Hematopoietic multipotent progenitor cell (in vitro differentiated cells): ENCODE data around the gene CLCNKA. TPM values are rescaled to one million over a fixed set of nuclear protein-coding genes. Genes with fewer than 3 reads are reported as not detected.
"Not testable (repeated sequence)": the region's sequence is repeated elsewhere in the genome, so short reads cannot be mapped to it uniquely, and the experiment has no call there.

ENCODE experiments used
- DNase-seq, 3 donors: peaks; one replicate each; pipeline ENCODE4 v3.0.0-alpha.2; 2011 to 2015; ENCODE audit warnings: low read depth in 2 of 3, low spot score in 2 of 3
- total RNA-seq: library from RNA; depleted of rRNA; stranded (reverse); fragments of >200 nt; gene quantifications from one replicate; pipeline ENCODE4 v1.2.3, GENCODE V29; 2012

Gene CLCNKA
- total RNA-seq, 1 donor: not detected

GRCh38 chr1:15997076-15997585 is 24.7 kb upstream of the CLCNKA start:
- no peak for DNase-seq

- DNase-seq: no peak
Observed at GRCh38 chr1:15997637-15998280, 24.1 kb upstream of the CLCNKA start.

DNA sequence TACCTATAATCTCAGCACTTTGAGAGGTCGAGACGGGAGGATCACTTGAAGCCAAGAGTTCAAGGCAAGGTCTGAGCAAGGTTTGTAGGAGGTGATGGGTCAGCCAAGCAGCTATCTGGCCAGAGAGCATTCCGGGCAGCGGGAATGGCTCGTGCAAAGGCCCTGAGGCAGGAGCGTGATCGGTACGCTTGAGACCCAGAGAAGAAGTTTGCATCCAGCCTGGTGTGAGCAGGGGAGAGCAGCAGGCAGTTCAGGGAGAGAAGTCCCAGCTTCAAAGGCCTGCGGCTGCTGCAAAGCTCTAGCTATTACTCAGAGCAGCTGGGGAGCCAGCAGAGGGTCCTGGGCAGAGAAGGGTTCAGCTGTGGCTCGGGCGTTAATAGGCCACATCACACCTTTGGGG is 22.9 kb upstream of the CLCNKA start:
- no peak for DNase-seq

- not testable (repeated sequence) for DNase-seq
Observed at GRCh38 chr1:16001274-16001673, 20.6 kb upstream of the CLCNKA start.

GRCh38 chr1:16005597-16005996 is 16.2 kb upstream of the CLCNKA start:
- no peak for DNase-seq

GRCh38 chr1:16006010-16006409 is 15.8 kb upstream of the CLCNKA start:
- DNase-seq: no peak

DNA sequence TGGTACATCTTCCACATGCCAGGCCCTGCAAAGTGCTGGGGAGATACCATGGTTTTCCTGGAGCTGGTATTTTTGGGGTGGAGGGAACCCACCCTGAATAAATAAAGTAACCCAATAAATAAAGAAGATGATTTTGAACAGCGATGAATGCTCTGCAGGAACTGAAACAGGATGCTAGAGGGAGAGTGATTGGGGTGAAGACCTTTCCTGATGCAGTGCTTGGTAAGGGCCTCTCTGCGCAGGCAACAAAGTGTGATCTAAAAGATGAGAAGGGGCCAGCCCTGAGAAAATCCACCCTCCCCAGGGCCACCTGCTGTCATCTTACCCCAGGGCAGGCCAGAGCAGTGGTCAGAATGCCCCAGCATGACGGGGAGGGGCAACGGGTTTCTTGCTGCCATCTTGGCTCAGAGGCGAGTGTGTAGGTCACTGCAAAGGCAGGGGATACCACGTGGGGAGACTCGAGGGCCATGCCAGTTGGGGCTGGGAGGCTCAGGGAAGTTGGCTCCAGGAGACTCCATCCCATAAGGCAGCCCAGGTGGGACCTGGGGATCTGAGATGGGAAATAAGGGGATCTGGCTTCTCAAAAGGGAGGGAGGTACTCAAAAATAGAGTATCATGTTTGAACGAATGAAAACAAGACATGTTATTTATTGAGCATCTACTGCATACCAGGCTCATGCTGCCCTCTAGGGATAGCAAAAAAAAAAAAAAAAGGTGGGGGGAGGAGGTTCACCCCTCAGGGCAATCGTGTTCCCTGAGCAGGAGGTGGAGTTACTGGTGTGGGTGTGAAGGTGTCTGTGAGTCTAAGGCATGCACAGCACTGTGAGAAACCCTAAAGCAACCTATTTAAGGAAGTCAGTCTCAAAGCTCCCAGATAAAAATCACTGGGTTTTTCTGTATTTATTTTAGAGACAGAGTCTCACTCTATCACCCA is 15.0 kb upstream of the CLCNKA start:
- DNase-seq: peak in 1 of 3 donors; percentile 30

- DNase-seq: no peak
Observed at GRCh38 chr1:16007671-16008341, 14.0 kb upstream of the CLCNKA start.

DNA sequence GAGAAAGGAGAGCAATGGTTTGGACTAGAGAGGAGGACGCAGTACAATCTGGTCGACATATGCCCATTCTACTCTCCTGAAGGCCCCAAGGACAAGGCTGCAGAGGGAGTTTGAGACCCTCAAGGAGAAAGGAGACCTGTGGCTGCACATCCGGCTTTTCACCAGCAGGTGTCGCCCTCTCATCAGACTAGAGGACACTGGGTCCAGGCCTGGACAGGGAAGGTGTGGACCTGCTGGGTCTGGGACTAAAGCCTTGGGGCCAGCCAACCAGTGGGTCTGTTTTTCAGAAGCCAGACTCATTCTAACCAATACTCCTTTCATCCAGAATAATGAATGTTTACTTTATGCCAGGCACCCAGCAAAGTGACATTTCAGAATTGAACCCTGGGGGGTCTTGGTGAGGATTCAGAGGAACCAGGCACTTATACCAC is 12.8 kb upstream of the CLCNKA start:
- DNase-seq: peak; percentile 41 to 79 (median 66)

DNA sequence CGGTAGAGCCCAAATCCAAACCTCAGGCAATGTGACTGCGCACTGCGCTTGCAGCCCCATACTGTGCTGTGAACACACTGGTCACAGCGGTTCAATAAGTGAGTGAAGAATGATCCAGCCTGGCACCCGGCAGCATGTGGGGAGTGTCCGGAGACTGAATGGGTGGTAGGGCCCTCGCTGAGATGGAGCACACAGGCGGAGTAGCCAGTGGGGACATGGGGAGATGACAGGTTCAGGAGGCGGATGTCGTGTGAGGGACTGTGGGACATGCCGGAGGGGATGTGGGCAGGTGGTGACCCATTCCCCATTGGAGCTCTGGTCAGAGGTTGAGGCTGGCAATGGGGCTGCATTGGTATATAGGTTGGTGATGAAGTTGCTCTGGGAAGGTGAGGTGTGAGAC is 12.2 kb upstream of the CLCNKA start:
- no peak for DNase-seq

- no peak for DNase-seq
Observed at GRCh38 chr1:16010837-16011236, 11.0 kb upstream of the CLCNKA start.

DNA sequence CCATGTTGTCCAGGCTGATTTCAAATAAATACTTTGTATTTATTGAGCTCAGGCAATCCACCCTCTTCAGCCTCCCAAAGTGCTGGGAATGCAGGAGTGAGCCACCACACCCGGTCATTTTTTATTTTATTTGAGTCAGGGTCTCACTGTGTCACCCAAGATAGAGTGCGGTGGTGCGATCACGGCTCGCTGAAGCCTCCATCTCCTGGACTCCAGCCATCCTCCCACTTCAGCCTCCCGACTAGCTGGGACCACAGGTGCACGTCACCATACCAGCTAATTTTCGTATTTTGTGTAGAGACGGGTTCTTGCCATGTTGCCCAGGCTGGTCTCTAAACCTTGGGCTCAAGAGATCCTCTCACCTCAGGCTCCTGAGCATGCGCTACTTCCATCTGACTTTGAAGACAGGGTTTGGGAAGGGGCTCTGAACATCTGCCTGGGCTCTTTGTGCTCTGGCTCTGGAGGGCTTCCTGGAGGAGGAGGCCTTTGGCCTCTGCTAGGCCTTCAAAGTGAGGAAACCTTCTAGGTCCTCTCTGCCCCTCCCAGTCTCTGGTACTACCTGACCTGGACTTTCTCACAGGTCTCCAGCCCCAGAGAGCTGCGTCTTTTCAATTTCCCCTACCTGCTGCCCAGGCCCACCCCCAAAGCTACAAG is 9.8 kb upstream of the CLCNKA start:
- DNase-seq: no peak

- DNase-seq: peak in 2 of 3 donors; percentile 59 to 71
Observed at GRCh38 chr1:16012590-16013219, 9.1 kb upstream of the CLCNKA start.

DNA sequence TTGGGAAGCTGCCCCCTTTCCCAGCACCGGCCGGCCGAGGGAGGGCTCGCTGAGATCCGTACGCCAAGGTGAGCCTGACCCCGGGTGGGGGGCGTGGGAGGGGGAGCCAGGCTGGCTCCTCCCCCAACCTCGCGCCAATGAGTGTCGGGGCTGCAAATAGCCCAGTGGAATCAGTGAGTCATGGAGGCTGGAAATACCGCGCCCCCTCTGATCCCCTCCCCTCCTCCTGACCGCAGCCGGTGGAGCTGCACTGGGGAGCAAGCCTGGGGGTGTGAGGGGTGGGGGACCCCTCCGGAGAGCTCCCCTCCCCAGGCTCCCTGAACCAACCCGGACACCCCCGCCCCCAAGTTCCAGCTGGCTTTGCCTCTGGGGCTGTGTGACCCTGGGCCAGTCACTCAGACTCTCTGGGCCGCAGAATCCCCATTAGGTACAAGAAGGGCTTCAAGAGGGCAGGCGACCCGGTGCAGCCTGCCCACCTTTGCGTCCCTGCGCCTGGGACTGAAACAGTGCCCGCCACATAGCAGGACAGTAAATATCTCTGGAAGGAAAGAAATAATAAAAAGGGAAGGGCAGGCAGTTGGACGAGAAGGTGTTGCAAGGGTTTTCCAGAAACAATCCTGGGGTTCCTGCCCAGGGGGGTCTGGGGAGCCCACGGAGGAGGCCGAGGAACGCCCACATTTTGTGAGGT is 8.5 kb upstream of the CLCNKA start:
- DNase-seq: peak in 2 of 3 donors; percentile 87

- no peak for DNase-seq
Observed at GRCh38 chr1:16013908-16014258, 8.0 kb upstream of the CLCNKA start.

DNA sequence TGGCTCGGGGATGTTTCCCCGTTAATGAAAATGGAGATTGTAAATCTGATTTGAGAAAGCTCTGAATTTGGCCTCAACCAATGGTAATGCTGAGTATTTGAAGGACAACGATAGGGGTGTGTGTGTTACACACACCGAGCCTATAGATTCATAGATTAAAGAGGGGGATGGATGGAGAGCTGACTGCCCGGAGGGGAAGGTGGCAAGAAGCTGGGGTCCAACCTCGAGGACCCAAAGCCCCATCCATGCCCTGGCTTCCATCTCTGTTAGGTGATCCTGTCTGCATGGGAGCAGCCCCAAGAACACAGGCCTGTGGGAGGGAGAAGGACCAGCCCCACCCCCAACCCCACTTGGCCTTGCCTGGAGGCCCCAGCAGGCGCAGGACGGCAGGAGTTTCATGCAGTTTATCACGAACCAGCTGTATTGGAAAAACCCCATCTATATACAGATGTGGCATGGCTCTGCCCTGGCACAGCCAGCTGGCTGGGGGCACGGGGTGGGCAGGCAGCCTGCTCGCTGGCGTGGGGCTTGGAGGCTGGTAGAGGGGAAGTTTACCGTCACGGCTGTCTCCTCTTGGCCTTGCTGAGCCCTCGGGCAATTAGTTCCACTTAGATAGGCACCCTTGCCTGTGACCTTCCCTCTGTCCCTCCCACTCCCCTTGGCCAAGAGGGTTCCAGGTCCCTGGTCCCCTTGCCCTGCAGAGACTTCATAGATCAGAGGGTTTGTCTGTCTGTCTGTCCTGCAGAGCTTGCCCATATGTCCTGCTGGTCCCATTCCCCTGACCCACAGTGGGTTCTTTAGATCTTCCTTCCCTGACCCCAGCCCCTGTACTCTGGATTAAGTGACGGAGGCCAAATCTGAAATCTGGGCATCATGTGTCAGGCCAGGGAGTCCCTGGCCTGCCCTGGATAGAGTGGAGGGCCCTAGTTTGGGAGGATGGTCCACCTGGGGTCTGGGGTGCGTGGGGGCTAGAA is 7.0 kb upstream of the CLCNKA start:
- DNase-seq: peak in 1 of 3 donors; percentile 43

DNA sequence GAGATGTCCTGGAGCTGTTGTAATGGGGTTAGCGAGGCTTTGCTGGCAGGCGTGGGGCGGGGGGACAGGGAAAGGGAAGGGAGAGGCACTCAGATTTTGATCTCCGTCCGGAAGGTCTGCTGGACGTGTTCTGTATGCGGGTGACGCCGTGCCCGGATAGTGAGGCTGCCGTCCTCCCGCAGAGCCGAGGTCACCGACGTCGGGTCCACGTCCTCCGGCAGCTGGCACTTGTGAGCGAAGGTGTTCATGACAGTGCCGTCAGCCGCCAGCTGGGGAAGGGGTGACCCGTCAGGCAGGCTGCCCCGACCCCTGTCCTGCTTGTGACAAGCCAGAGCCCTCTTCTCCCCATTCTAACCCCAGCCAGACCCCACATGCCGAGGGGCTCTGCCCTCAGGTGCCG is 6.3 kb upstream of the CLCNKA start:
- no peak for DNase-seq
